Suppressor macrophage treated with lipopolysaccharide for 1 hour (primary cell): ENCODE measurements around the gene ACYP2.
"Not testable (repeated sequence)": the region's sequence is repeated elsewhere in the genome, so short reads cannot be mapped to it uniquely, and the experiment has no call there.

Source experiments
- DNase-seq, 3 donors: peaks; one replicate each; pipeline ENCODE4 v3.0.0-alpha.2; 2020 to 2022

ACYP2 gene

GRCh38 chr2:54099370-54099769, 16.0 kb upstream of the ACYP2 start:
- DNase-seq, result no peak

GRCh38 chr2:54099829-54100585, 15.4 kb upstream of the ACYP2 start:
- DNase-seq, result no peak

GRCh38 chr2:54100772-54101171, 14.6 kb upstream of the ACYP2 start:
- no peak for DNase-seq

GRCh38 chr2:54103454-54104314, 11.7 kb upstream of the ACYP2 start:
- DNase-seq, result peak in 2 of 3 donors; percentile 14 to 17

- peak; percentile 51 to 61 (median 54) for DNase-seq
Observed at GRCh38 chr2:54106631-54107454, 8.6 kb upstream of the ACYP2 start.

- no peak for DNase-seq
Observed at GRCh38 chr2:54107455-54107764, 8.0 kb upstream of the ACYP2 start.

GRCh38 chr2:54107903-54108615, 7.4 kb upstream of the ACYP2 start:
- DNase-seq, result no peak

- DNase-seq, result no peak
Observed at GRCh38 chr2:54109848-54110247, 5.6 kb upstream of the ACYP2 start.

GRCh38 chr2:54114479-54114878, 936 bp upstream of the ACYP2 start:
- not testable (repeated sequence) for DNase-seq

GRCh38 chr2:54114936-54115283, 505 bp upstream of the ACYP2 start:
- DNase-seq, result no peak

GRCh38 chr2:54116598-54116997, 1.2 kb downstream of the ACYP2 start:
- DNase-seq, result peak in 1 of 3 donors; percentile 7

GRCh38 chr2:54120950-54121349, 5.5 kb downstream of the ACYP2 start:
- DNase-seq, result no peak

- no peak for DNase-seq
Observed at GRCh38 chr2:54122171-54122935, 6.9 kb downstream of the ACYP2 start.

GRCh38 chr2:54122939-54123338, 7.5 kb downstream of the ACYP2 start:
- peak; percentile 21 to 42 (median 24) for DNase-seq

- not testable (repeated sequence) for DNase-seq
Observed at GRCh38 chr2:54127174-54127573, 11.8 kb downstream of the ACYP2 start.

- no peak for DNase-seq
Observed at GRCh38 chr2:54133056-54133455, 17.6 kb downstream of the ACYP2 start.

GRCh38 chr2:54139210-54139609, 23.8 kb downstream of the ACYP2 start:
- DNase-seq, result no peak

GRCh38 chr2:54143780-54144179, 28.4 kb downstream of the ACYP2 start:
- DNase-seq, result no peak

GRCh38 chr2:54148391-54148790, 33.0 kb downstream of the ACYP2 start:
- DNase-seq, result no peak

- no peak for DNase-seq
Observed at GRCh38 chr2:54149638-54150441, 34.4 kb downstream of the ACYP2 start.

GRCh38 chr2:54158311-54158710, 42.9 kb downstream of the ACYP2 start:
- DNase-seq, result no peak
